B cell (primary cell): ENCODE data around the gene SOCS2. TPM values are rescaled to one million over a fixed set of nuclear protein-coding genes. Genes with fewer than 3 reads are reported as not detected.

Experiments used
- ATAC-seq: fragments of 200-7000 bp; cut with Tn5 transposase; one replicate; pipeline ENCODE4 v1.10.0; 2021; ENCODE audit warnings: low read depth, mild to moderate bottlenecking, moderate number of reproducible peaks, moderate library complexity
- CTCF ChIA-PET: fragments of 350-600 bp; sonication (Branson Sonifier 250); formaldehyde crosslinking; loops from one replicate; lab custom pipeline; 2021; ENCODE audit warnings: antibody characterized with exemption, inconsistent platforms; lab: Charles Lee
- POLR2A ChIA-PET: fragments of 350-600 bp; sonication (Branson Sonifier 250); formaldehyde crosslinking; loops from one replicate; lab custom pipeline; 2021; ENCODE audit warnings: antibody characterized with exemption; lab: Charles Lee
- DNase-seq: peaks from one replicate; pipeline ENCODE4 v3.0.0; 2013
- H2AFZ ChIP-seq: 2 replicates; pipeline ENCODE4 v1.6.1; 2012; ENCODE audit warnings: mild to moderate bottlenecking, low read depth, low read length; ENCODE audit not compliant: insufficient read depth, poor library complexity, severe bottlenecking
- H3K27ac ChIP-seq, 2 donors: 1 replicate in 1 of 2; 2 replicates in 1 of 2; pipeline ENCODE4 v1.5.1; 2012 to 2013; ENCODE audit warnings: low read length in 2 of 2, mild to moderate bottlenecking in 2 of 2, moderate library complexity in 1 of 2
- H3K27me3 ChIP-seq, 4 experiments: fragments of 200-600 bp in 1 of 4; sonication (generic) in 1 of 4; replicated peaks in 1 of 4; 1 replicate in 2 of 4; 2 replicates in 2 of 4; pipeline versions ENCODE4 v1.6.1 to v1.7.0; 2013 to 2016; ENCODE audit warnings: low read length in 3 of 4, mild to moderate bottlenecking in 2 of 4, mixed read lengths in 1 of 4, moderate library complexity in 1 of 4; ENCODE audit not compliant: insufficient read depth in 4 of 4, control insufficient read depth in 3 of 4; ENCODE audit errors: control extremely low read depth in 1 of 4
- H3K36me3 ChIP-seq, 2 experiments: replicated peaks in 1 of 2; 1 replicate in 1 of 2; 2 replicates in 1 of 2; pipeline versions ENCODE4 v1.6.1 to v1.7.1; 2013; ENCODE audit warnings: low read length in 1 of 2; ENCODE audit not compliant: insufficient read depth in 2 of 2, control insufficient read depth in 1 of 2; ENCODE audit errors: control extremely low read depth in 1 of 2, extremely low read depth in 1 of 2
- H3K4me1 ChIP-seq, 2 donors: fragments of 200-600 bp in 1 of 2; sonication (generic) in 1 of 2; 1 replicate in 1 of 2; 2 replicates in 1 of 2; pipeline versions ENCODE4 v1.5.1 to v1.6.1; 2013 to 2017; ENCODE audit warnings: low read length in 2 of 2; ENCODE audit not compliant: control insufficient read depth in 2 of 2, insufficient read depth in 2 of 2
- H3K4me2 ChIP-seq: replicated peaks from 2 replicates; pipeline ENCODE3; 2012; ENCODE audit warnings: mild to moderate bottlenecking, low read depth, low read length; ENCODE audit not compliant: poor library complexity, severe bottlenecking
- H3K4me3 ChIP-seq, 5 experiments: fragments of 200-600 bp in 1 of 5; sonication (generic) in 1 of 5; 1 replicate in 3 of 5; 2 replicates in 2 of 5; pipeline versions ENCODE4 v1.5.1 to v1.7.0; 2011 to 2016; ENCODE audit warnings: low read length in 4 of 5, mild to moderate bottlenecking in 4 of 5, low read depth in 2 of 5, control low read depth in 1 of 5, moderate library complexity in 1 of 5; ENCODE audit not compliant: insufficient read depth in 1 of 5; ENCODE audit errors: control extremely low read depth in 1 of 5, extremely low read depth in 1 of 5
- H3K79me2 ChIP-seq: fragments of 200-600 bp; sonication (generic); one replicate; pipeline ENCODE4 v1.6.0; 2016; ENCODE audit warnings: low read length; ENCODE audit not compliant: control insufficient read depth, insufficient read depth
- H3K9ac ChIP-seq: fragments of 200-600 bp; sonication (generic); 2 replicates; pipeline ENCODE4 v1.6.1; 2017; ENCODE audit warnings: mild to moderate bottlenecking, low read length, moderate library complexity
- H3K9me3 ChIP-seq, 3 donors: one replicate each; pipeline versions ENCODE4 v1.6.1 to v1.7.1; 2013; ENCODE audit warnings: low read length in 2 of 3; ENCODE audit not compliant: control insufficient read depth in 2 of 3, insufficient read depth in 1 of 3; ENCODE audit errors: control extremely low read depth in 1 of 3
- H4K20me1 ChIP-seq: 2 replicates; pipeline ENCODE4 v1.6.0; 2012; ENCODE audit warnings: mild to moderate bottlenecking, low read length; ENCODE audit not compliant: insufficient read depth, control insufficient read depth, poor library complexity, severe bottlenecking
- H3K27ac Mint-ChIP-seq: one replicate; pipeline ENCODE4 v1.8.0; 2021; ENCODE audit warnings: mixed read lengths
- H3K27me3 Mint-ChIP-seq: one replicate; pipeline ENCODE4 v1.8.0; 2021; ENCODE audit warnings: mixed read lengths
- H3K4me1 Mint-ChIP-seq: one replicate; pipeline ENCODE4 v1.8.0; 2021; ENCODE audit warnings: mixed read lengths
- H3K4me3 Mint-ChIP-seq: one replicate; pipeline ENCODE4 v1.8.0; 2021; ENCODE audit warnings: mixed read lengths
- H3K9me3 Mint-ChIP-seq: one replicate; pipeline ENCODE4 v1.8.0; 2022; ENCODE audit warnings: mixed read lengths; ENCODE audit not compliant: insufficient read depth
- EZH2 ChIP-seq: IDR thresholded peaks from 2 replicates; pipeline ENCODE4 v1.6.1; 2012; ENCODE audit warnings: borderline replicate concordance, low read depth, mild to moderate bottlenecking, moderate library complexity, low read length; ENCODE audit not compliant: insufficient read depth, poor library complexity, severe bottlenecking
- WGBS: methylation state at CpG from one replicate; pipeline ENCODE4 v1.1.5; 2013; ENCODE audit warnings: missing lambda C conversion rate; ENCODE audit not compliant: insufficient coverage; 5-methylcytosine and 5-hydroxymethylcytosine counted together
- intact Hi-C: fragments of 100-400 bp; cut with micrococcal nuclease; formaldehyde crosslinking; loops from one replicate; pipeline ENCODE4 v1.10.0; 2022
- polyA plus RNA-seq: library from polyadenylated mRNA; depleted of rRNA; stranded (reverse); fragments of >200 nt; gene quantifications from 2 replicates; pipeline ENCODE4 v1.2.3, GENCODE V29; 2012
- total RNA-seq, 2 donors: library from RNA; stranded (reverse); fragments of 120-200 nt in 1 of 2; gene quantifications; 1 replicate in 1 of 2; 2 replicates in 1 of 2; pipeline versions ENCODE4 v1.2.3 to v1.2.4, GENCODE V29; 2013 to 2022
- TF ChIP-seq, protein P1 (sequence below): fragments of 200-600 bp; IDR thresholded peaks from one replicate; pipeline ENCODE4 v1.8.0; 2022; ENCODE audit warnings: antibody characterized with exemption, mild to moderate bottlenecking

The SOCS2 gene
- total and polyA plus RNA-seq, 2 donors (not counting 1 experiment from before 2014, with no cell fraction given), result 1.3 to 1.6 TPM

DNA sequence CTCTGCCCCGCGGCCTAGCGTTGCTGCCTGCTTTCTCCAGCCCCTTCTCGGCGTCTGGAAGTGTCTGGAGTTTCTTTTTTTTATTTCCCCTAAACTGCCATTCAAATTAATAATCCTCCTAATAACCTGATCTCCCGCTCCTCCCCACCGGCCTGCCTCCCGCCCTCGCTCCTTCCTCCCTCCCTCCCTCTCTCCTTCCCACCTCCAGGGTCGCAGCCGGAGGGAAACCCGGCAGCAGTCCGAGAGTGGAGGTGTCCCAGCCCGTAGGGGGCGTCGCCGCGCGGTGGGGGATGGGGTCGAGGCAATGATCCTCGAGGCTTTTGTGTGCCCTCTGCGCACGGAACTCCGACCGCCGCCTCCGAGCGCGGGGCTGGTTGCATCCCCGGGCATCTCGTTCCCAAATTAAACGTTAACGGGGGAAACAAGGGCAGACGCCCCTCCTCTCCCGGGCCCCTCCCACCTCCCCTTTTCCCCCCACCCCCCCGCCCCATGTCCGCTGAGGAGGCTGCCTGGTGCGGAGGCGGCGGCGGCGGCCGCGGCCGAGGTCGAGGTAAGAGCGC is 1.0 kb upstream of the SOCS2 start:
- intact Hi-C loops, result loop anchor here (1.0 to 10.0 kb wide), 5 partner anchors 106 to 893 kb away; partner anchors contain the start of genes CRADD, EEA1, NUDT4 and UBE2N
- TF ChIP-seq, protein P1, sequence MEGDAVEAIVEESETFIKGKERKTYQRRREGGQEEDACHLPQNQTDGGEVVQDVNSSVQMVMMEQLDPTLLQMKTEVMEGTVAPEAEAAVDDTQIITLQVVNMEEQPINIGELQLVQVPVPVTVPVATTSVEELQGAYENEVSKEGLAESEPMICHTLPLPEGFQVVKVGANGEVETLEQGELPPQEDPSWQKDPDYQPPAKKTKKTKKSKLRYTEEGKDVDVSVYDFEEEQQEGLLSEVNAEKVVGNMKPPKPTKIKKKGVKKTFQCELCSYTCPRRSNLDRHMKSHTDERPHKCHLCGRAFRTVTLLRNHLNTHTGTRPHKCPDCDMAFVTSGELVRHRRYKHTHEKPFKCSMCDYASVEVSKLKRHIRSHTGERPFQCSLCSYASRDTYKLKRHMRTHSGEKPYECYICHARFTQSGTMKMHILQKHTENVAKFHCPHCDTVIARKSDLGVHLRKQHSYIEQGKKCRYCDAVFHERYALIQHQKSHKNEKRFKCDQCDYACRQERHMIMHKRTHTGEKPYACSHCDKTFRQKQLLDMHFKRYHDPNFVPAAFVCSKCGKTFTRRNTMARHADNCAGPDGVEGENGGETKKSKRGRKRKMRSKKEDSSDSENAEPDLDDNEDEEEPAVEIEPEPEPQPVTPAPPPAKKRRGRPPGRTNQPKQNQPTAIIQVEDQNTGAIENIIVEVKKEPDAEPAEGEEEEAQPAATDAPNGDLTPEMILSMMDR, result peak; percentile 24
- TF ChIP-seq EZH2, result no peak
- H3K79me2 ChIP-seq, result no peaks in the 10 kb centered on the region
- peaks cover 0 to 16% (median 0%) of the 10 kb centered on the region in 3 donors for H3K9me3 ChIP-seq
- H3K27ac ChIP-seq, result no peak overlapping the region
- Mint-ChIP-seq H3K4me1 (peaks cover 21% of the 10 kb centered on the region), H3K27me3 (peaks cover 48% of the 10 kb centered on the region), H3K9me3 (no peaks in the 10 kb centered on the region), H3K27ac (peak overlapping the region; percentile 15), H3K4me3 (peak overlapping the region; percentile 88)
- CTCF ChIA-PET, result interaction anchor here (0.7 to 11.7 kb wide), 3 partner anchors 20 to 530 kb away, joined by 3 to 189 read pairs (median 3); no protein-coding TSS in a partner anchor
- WGBS, result 0% methylated on average over 29 of the region's 47 CpGs
- peak overlapping the region; percentile 79 for H3K9ac ChIP-seq
- H3K4me3 ChIP-seq, result peak overlapping the region; percentile 44 to 89 (median 67)
- H3K36me3 ChIP-seq, result no peaks in the 10 kb centered on the region
- DNase-seq (no peak), ATAC-seq (peak; percentile 12)
- no peaks in the 10 kb centered on the region for H4K20me1 ChIP-seq
- peak overlapping the region; percentile 88 for H2AFZ ChIP-seq
- peaks cover 0 to 51% (median 42%) of the 10 kb centered on the region in 4 experiments for H3K27me3 ChIP-seq
- peak overlapping the region; percentile 98 for H3K4me2 ChIP-seq
- POLR2A ChIA-PET, result interaction anchor here (0.6 kb wide), 1 partner anchor 414 kb away, joined by 9 read pairs; no protein-coding TSS in a partner anchor
- peaks cover 26 to 33% of the 10 kb centered on the region in 2 donors for H3K4me1 ChIP-seq
